ENCODE results near the gene CACUL1. TPM values are rescaled to one million over a fixed set of nuclear protein-coding genes. Genes with fewer than 3 reads are reported as not detected.

Gene CACUL1
- total RNA-seq, 6 experiments from 2014 or later = 31.5 to 34.0 (median 32.7) TPM

GRCh38 chr10:118754229-118754555 is 578 bp downstream of the CACUL1 start:
- H3K9me3 Mint-ChIP-seq = no peaks in the 10 kb centered on the region
- TF ChIP-seq CTCF (IDR thresholded peaks at IDR 0.05) = no peak
- peak; percentile 9 for DNase-seq

GRCh38 chr10:118753331-118754228 is 1.2 kb downstream of the CACUL1 start:
- DNase-seq = no peak
- Mint-ChIP-seq H3K4me1 (ENCODE audit: low read depth) (peaks cover 28% of the 10 kb centered on the region), H3K27ac (peak overlapping the region; percentile 83), H3K9me3 (no peaks in the 10 kb centered on the region), H3K4me3 (peak overlapping the region; percentile 87), H3K36me3 (ENCODE audit: low read depth) (peaks cover 3% of the 10 kb centered on the region; the same call in 1 of the 2 replicates), H3K27me3 (ENCODE audit: insufficient read depth) (peaks cover under 1% of the 10 kb centered on the region; the same call in 1 of the 2 replicates)
- no peak for TF ChIP-seq CTCF (IDR thresholded peaks at IDR 0.05)

More at GRCh38 chr10:118754229-118754555, 578 bp downstream of the CACUL1 start:
- Mint-ChIP-seq H3K27ac (peak overlapping the region; percentile 83), H3K27me3 (ENCODE audit: insufficient read depth) (peaks cover 6% of the 10 kb centered on the region), H3K36me3 (ENCODE audit: low read depth) (no peaks in the 10 kb centered on the region), H3K4me1 (ENCODE audit: low read depth) (peaks cover 28% of the 10 kb centered on the region), H3K4me3 (peak overlapping the region; percentile 87)

- Mint-ChIP-seq H3K4me3 (peak overlapping the region; percentile 87), H3K27me3 (ENCODE audit: insufficient read depth) (no peaks in the 10 kb centered on the region), H3K27ac (no peak overlapping the region), H3K4me1 (ENCODE audit: low read depth) (peaks cover 28% of the 10 kb centered on the region), H3K9me3 (no peaks in the 10 kb centered on the region), H3K36me3 (ENCODE audit: low read depth) (peaks cover 8% of the 10 kb centered on the region; the same call in 1 of the 2 replicates)
- DNase-seq = no peak
- TF ChIP-seq CTCF (IDR thresholded peaks at IDR 0.05) = no peak
Measured at GRCh38 chr10:118752409-118752808, 2.4 kb downstream of the CACUL1 start.

- no peaks in the 10 kb centered on the region for H3K9me3 Mint-ChIP-seq
- no peak overlapping the region for H3K4me3 Mint-ChIP-seq
- no peak for DNase-seq
- TF ChIP-seq CTCF (IDR thresholded peaks at IDR 0.05) = no peak
- H3K27ac Mint-ChIP-seq = no peak overlapping the region
- peaks cover 34% of the 10 kb centered on the region for H3K4me1 Mint-ChIP-seq (ENCODE audit: low read depth)
- H3K27me3 Mint-ChIP-seq (ENCODE audit: insufficient read depth) = no peaks in the 10 kb centered on the region
- peaks cover 13% of the 10 kb centered on the region for H3K36me3 Mint-ChIP-seq (ENCODE audit: low read depth)
Measured at GRCh38 chr10:118751265-118751664, 3.5 kb downstream of the CACUL1 start.

GRCh38 chr10:118748041-118748440 is 6.7 kb downstream of the CACUL1 start:
- peaks cover 50% of the 10 kb centered on the region for H3K4me1 Mint-ChIP-seq (ENCODE audit: low read depth)
- TF ChIP-seq CTCF (IDR thresholded peaks at IDR 0.05) = no peak
- H3K27me3 Mint-ChIP-seq (ENCODE audit: insufficient read depth) = no peaks in the 10 kb centered on the region
- H3K36me3 Mint-ChIP-seq (ENCODE audit: low read depth) = peaks cover 14% of the 10 kb centered on the region
- H3K4me3 Mint-ChIP-seq = no peak overlapping the region
- DNase-seq = no peak
- no peak overlapping the region for H3K27ac Mint-ChIP-seq
- no peaks in the 10 kb centered on the region for H3K9me3 Mint-ChIP-seq

All from HFFc6 (cell line).